Esophagus squamous epithelium (tissue), 5 donors: ENCODE results near the gene CASK. TPM values are rescaled to one million over a fixed set of nuclear protein-coding genes. Genes with fewer than 3 reads are reported as not detected.

Experiments
- DNase-seq: peaks from one replicate; lab custom pipeline; 2025; lab: John Stamatoyannopoulos, UW
- H3K27ac ChIP-seq, 4 donors: fragments of 200-600 bp; sonication (generic); one replicate each; pipeline ENCODE4 v1.5.1; 2016 to 2019; ENCODE audit warnings: mild to moderate bottlenecking in 1 of 4
- H3K27me3 ChIP-seq, 4 donors: fragments of 200-600 bp; sonication (generic); 1 replicate in 3 of 4; 2 replicates in 1 of 4; pipeline versions ENCODE4 v1.5.1 to v1.6.0; 2017 to 2021; ENCODE audit warnings: antibody characterized with exemption in 1 of 4
- H3K36me3 ChIP-seq, 3 donors: fragments of 200-600 bp; sonication (generic); one replicate each; pipeline ENCODE4 v1.5.1; 2016 to 2019
- H3K4me1 ChIP-seq, 3 donors: fragments of 200-600 bp; sonication (generic); one replicate each; pipeline ENCODE4 v1.5.1; 2017 to 2019
- H3K4me3 ChIP-seq, 4 donors: fragments of 200-600 bp; sonication (generic); 1 replicate in 3 of 4; 2 replicates in 1 of 4; pipeline ENCODE4 v1.5.1; 2016 to 2019; ENCODE audit warnings: mild to moderate bottlenecking in 2 of 4, moderate library complexity in 1 of 4
- H3K9me3 ChIP-seq, 3 donors: fragments of 200-600 bp; sonication (generic); one replicate each; pipeline ENCODE4 v1.5.1; 2016 to 2019
- CTCF ChIP-seq, 6 experiments: fragments of 450-650 bp in 4 of 6; fragments of 200-600 bp in 2 of 6; sonication (generic) in 2 of 6; IDR thresholded peaks; one replicate each; pipeline ENCODE4 v1.5.1; 2016 to 2019; ENCODE audit warnings: antibody characterized with exemption in 6 of 6, mild to moderate bottlenecking in 4 of 6, moderate library complexity in 4 of 6
- POLR2A ChIP-seq, 4 donors: fragments of 450-650 bp; IDR thresholded peaks; one replicate each; pipeline ENCODE4 v1.6.1; 2017; ENCODE audit warnings: antibody characterized with exemption in 4 of 4, mild to moderate bottlenecking in 4 of 4, moderate library complexity in 3 of 4
- WGBS, 2 donors: methylation state at CpG; one replicate each; pipeline ENCODE4 v1.1.5; 2018; 5-methylcytosine and 5-hydroxymethylcytosine counted together
- intact Hi-C: fragments of 100-400 bp; cut with DNase I; formaldehyde crosslinking; loops from one replicate; pipeline ENCODE4 v1.15.0; 2022
- total RNA-seq, 4 donors: library from RNA; depleted of rRNA; stranded (reverse); fragments of >200 nt; gene quantifications; one replicate each; pipeline ENCODE4 v1.1.0, GENCODE V29; 2016
- donor health status: DM: yes; HTN: yes; CAD: no.

CASK gene
- total RNA-seq, 4 donors from 2014 or later: 32.3 to 57.4 (median 36.0) TPM

- TF ChIP-seq CTCF (IDR thresholded peaks at IDR 0.05) (no peak), POLR2A (IDR thresholded peaks at IDR 0.05) (no peak)
- DNase-seq: no peak
- 33 to 42% methylated on average over 1 to 4 of the region's 6 CpGs for WGBS, 2 donors
- intact Hi-C loops: no loop called here
- H3K4me3 ChIP-seq: no peak overlapping the region
- H3K27me3 ChIP-seq: no peaks in the 10 kb centered on the region
- H3K36me3 ChIP-seq: no peaks in the 10 kb centered on the region
- H3K4me1 ChIP-seq: peaks cover 0 to 10% (median 0%) of the 10 kb centered on the region in 3 donors
- H3K9me3 ChIP-seq: no peaks in the 10 kb centered on the region
- no peak overlapping the region for H3K27ac ChIP-seq
Measured at GRCh38 chrX:41478381-41478911, 444.9 kb downstream of the CASK start.

- Histone ChIP-seq H3K27me3 (no peaks in the 10 kb centered on the region), H3K4me3 (no peak overlapping the region), H3K4me1 (peaks cover 0 to 10% (median 0%) of the 10 kb centered on the region in 3 donors), H3K36me3 (no peaks in the 10 kb centered on the region), H3K9me3 (no peaks in the 10 kb centered on the region), H3K27ac (no peak overlapping the region)
- no peak for DNase-seq
- TF ChIP-seq POLR2A (IDR thresholded peaks at IDR 0.05) (no peak), CTCF (IDR thresholded peaks at IDR 0.05) (no peak)
- intact Hi-C loops: no loop called here
- 21 to 26% methylated on average over 6 of the region's 12 CpGs for WGBS, 2 donors
Measured at GRCh38 chrX:41475591-41476241, 447.6 kb downstream of the CASK start.

GRCh38 chrX:41475191-41475590 lies 448.2 kb downstream of the CASK start:
- intact Hi-C loops: no loop called here
- H3K9me3 ChIP-seq: no peaks in the 10 kb centered on the region
- DNase-seq: no peak
- H3K4me3 ChIP-seq: no peak overlapping the region
- 63 to 88% methylated on average over 3 to 6 of the region's 6 CpGs for WGBS, 2 donors
- H3K27me3 ChIP-seq: no peaks in the 10 kb centered on the region
- no peak overlapping the region for H3K27ac ChIP-seq
- peaks cover 0 to 10% (median 0%) of the 10 kb centered on the region in 3 donors for H3K4me1 ChIP-seq
- TF ChIP-seq POLR2A (IDR thresholded peaks at IDR 0.05) (no peak), CTCF (IDR thresholded peaks at IDR 0.05) (no peak)
- no peaks in the 10 kb centered on the region for H3K36me3 ChIP-seq

GRCh38 chrX:41474726-41475100 lies 448.6 kb downstream of the CASK start:
- H3K4me3 ChIP-seq: no peak overlapping the region
- 71 to 100% methylated on average over 1 to 5 of the region's 16 CpGs for WGBS, 2 donors
- intact Hi-C loops: no loop called here
- no peaks in the 10 kb centered on the region for H3K36me3 ChIP-seq
- H3K27ac ChIP-seq: no peak overlapping the region
- peaks cover 0 to 10% (median 0%) of the 10 kb centered on the region in 3 donors for H3K4me1 ChIP-seq
- TF ChIP-seq POLR2A (IDR thresholded peaks at IDR 0.05) (no peak), CTCF (IDR thresholded peaks at IDR 0.05) (no peak)
- no peak for DNase-seq
- no peaks in the 10 kb centered on the region for H3K9me3 ChIP-seq
- H3K27me3 ChIP-seq: no peaks in the 10 kb centered on the region

- H3K4me3 ChIP-seq: no peak overlapping the region
- no peaks in the 10 kb centered on the region for H3K27me3 ChIP-seq
- H3K27ac ChIP-seq: no peak overlapping the region
- DNase-seq: no peak
- intact Hi-C loops: no loop called here
- WGBS, 2 donors: 92 to 98% methylated on average over 9 to 24 of the region's 91 CpGs
- no peak for TF ChIP-seq POLR2A (IDR thresholded peaks at IDR 0.05)
- TF ChIP-seq CTCF (IDR thresholded peaks at IDR 0.05): no peak
- no peaks in the 10 kb centered on the region for H3K36me3 ChIP-seq
- peaks cover 0 to 11% (median 0%) of the 10 kb centered on the region in 3 donors for H3K4me1 ChIP-seq
- H3K9me3 ChIP-seq: no peaks in the 10 kb centered on the region
Measured at GRCh38 chrX:41473936-41474725, 449.2 kb downstream of the CASK start.
